Activated naive CD8-positive, alpha-beta T cell treated with anti-CD3 and anti-CD28 coated beads for 36 hours (primary cell): Measurements from ENCODE around the gene GRM8. TPM values are rescaled to one million over a fixed set of nuclear protein-coding genes. Genes with fewer than 3 reads are reported as not detected.
"Not testable (repeated sequence)": the region's sequence is repeated elsewhere in the genome, so short reads cannot be mapped to it uniquely, and the experiment has no call there.

Experiments
- DNase-seq: peaks from one replicate; pipeline ENCODE4 v3.0.0; 2021
- H3K27ac Mint-ChIP-seq: one replicate; pipeline ENCODE4 v1.8.0; 2022; ENCODE audit warnings: mild to moderate bottlenecking, moderate library complexity, mixed read lengths
- H3K27me3 Mint-ChIP-seq: one replicate; pipeline ENCODE4 v1.8.0; 2022; ENCODE audit warnings: mild to moderate bottlenecking, mixed read lengths
- H3K36me3 Mint-ChIP-seq: one replicate; pipeline ENCODE4 v1.8.0; 2021; ENCODE audit warnings: mild to moderate bottlenecking, mixed read lengths
- H3K4me1 Mint-ChIP-seq: one replicate; pipeline ENCODE4 v1.8.0; 2021; ENCODE audit warnings: mixed read lengths
- H3K4me3 Mint-ChIP-seq: one replicate; pipeline ENCODE4 v1.8.0; 2022; ENCODE audit warnings: mild to moderate bottlenecking, moderate library complexity, mixed read lengths
- H3K9me3 Mint-ChIP-seq: one replicate; pipeline ENCODE4 v1.8.0; 2022; ENCODE audit warnings: mixed read lengths
- total RNA-seq, 2 experiments: library from RNA; stranded (reverse); gene quantifications; one replicate each; pipeline ENCODE4 v1.2.3, GENCODE V29; 2021

The GRM8 gene
- total RNA-seq, 2 experiments from 2014 or later = not detected

- not testable (repeated sequence) for DNase-seq, H3K36me3 Mint-ChIP-seq, H3K4me1 Mint-ChIP-seq, H3K27ac Mint-ChIP-seq, H3K4me3 Mint-ChIP-seq, H3K9me3 Mint-ChIP-seq
- peaks cover 25% of the 10 kb centered on the region for H3K27me3 Mint-ChIP-seq
Measured at GRCh38 chr7:126901041-126901765, 351.5 kb downstream of the GRM8 start.

- not testable (repeated sequence) for H3K4me3 Mint-ChIP-seq, H3K9me3 Mint-ChIP-seq, DNase-seq, H3K27me3 Mint-ChIP-seq, H3K27ac Mint-ChIP-seq, H3K36me3 Mint-ChIP-seq, H3K4me1 Mint-ChIP-seq
Measured at GRCh38 chr7:126887980-126888379, 364.8 kb downstream of the GRM8 start.

DNA sequence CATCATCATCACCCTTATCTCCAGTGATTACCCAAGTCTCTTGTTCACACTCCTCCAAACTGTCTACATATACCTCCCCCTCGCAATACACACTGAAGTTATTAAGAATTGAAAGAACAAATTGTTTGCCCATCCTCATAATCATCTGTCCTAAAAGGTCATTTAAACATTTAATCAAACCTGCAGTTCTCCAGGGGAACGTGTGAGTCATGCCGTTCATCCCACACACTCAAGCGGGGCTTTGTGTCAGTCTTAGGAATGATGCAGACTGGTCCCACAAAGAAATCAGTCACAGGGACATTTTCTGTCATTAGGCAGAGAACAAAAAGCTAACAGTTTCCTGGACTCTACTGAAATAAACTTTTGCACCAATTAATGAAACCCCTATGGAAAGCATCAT lies 365.2 kb downstream of the GRM8 start:
- not testable (repeated sequence) for DNase-seq, H3K9me3 Mint-ChIP-seq, H3K4me3 Mint-ChIP-seq, H3K27ac Mint-ChIP-seq, H3K4me1 Mint-ChIP-seq, H3K27me3 Mint-ChIP-seq, H3K36me3 Mint-ChIP-seq

DNA sequence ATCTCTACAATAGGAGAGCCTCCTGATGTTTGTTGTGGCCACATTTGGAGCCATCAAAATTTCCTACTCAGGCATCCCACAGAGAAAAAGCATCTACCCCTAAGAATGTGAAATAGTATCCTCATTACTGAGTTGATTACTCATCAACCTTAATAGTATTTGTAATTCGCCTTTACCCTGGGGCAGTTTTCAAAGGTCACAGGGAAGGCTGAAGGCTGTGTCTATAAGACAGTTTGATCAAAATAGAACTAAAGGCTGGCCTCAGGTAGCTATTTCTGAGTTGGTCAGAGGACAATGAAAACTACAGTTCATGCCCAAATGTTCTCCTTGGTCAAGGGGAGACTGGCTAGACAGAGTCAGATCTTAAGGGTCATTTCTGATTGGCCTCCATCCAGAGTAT lies 370.0 kb downstream of the GRM8 start:
- H3K27me3 Mint-ChIP-seq, DNase-seq, H3K4me1 Mint-ChIP-seq, H3K27ac Mint-ChIP-seq, H3K36me3 Mint-ChIP-seq, H3K4me3 Mint-ChIP-seq, H3K9me3 Mint-ChIP-seq: not testable (repeated sequence)

DNA sequence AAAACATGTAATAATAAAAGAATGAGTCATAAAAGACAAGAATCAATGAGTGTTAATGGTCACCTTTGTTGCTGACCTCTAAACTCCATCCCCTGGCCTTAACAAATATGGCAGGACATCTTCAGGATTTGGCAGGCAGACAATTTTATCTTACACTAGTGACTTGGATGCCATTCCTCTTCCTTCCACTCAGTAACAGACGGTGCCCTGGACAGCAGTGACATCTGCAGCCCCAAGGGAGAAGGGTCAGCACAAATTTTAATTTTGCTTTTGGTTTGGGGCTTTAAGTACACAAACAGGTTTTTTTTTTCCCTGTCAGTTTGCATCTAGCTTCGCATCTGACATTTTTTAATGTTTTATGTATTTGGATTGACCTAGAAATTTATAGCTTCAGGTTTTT lies 370.8 kb downstream of the GRM8 start:
- DNase-seq, H3K27me3 Mint-ChIP-seq, H3K4me3 Mint-ChIP-seq, H3K27ac Mint-ChIP-seq, H3K36me3 Mint-ChIP-seq, H3K9me3 Mint-ChIP-seq, H3K4me1 Mint-ChIP-seq: not testable (repeated sequence)

DNA sequence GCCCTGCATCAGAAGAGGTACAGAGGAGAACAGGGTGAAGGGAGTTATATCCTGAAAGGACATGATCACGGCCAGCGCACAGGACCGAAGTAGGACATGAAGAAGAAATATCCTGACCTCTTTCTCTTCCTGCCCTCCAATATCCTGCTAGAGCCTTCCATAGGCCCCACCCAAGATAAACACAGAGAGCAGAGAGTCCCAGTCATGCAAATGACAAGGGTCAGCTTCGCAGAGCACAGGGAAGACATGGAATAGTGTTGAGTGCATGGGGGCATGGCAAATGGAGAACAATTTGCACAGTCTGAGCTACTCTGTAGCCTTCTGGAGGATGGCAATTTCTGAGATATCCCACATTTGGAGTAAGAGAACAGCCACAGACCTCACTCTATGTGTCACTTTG lies 371.4 kb downstream of the GRM8 start:
- Mint-ChIP-seq H3K4me1 (no peaks in the 10 kb centered on the region), H3K9me3 (no peaks in the 10 kb centered on the region), H3K36me3 (no peaks in the 10 kb centered on the region), H3K27me3 (peaks cover 3% of the 10 kb centered on the region), H3K4me3 (no peak overlapping the region), H3K27ac (no peak overlapping the region)
- no peak for DNase-seq

- not testable (repeated sequence) for H3K9me3 Mint-ChIP-seq, H3K4me3 Mint-ChIP-seq, H3K27ac Mint-ChIP-seq, DNase-seq, H3K27me3 Mint-ChIP-seq, H3K36me3 Mint-ChIP-seq, H3K4me1 Mint-ChIP-seq
Measured at GRCh38 chr7:126876536-126876935, 376.2 kb downstream of the GRM8 start.

GRCh38 chr7:126856691-126857291 lies 395.9 kb downstream of the GRM8 start:
- H3K4me3 Mint-ChIP-seq = no peak overlapping the region
- peaks cover 3% of the 10 kb centered on the region for H3K27me3 Mint-ChIP-seq

DNA sequence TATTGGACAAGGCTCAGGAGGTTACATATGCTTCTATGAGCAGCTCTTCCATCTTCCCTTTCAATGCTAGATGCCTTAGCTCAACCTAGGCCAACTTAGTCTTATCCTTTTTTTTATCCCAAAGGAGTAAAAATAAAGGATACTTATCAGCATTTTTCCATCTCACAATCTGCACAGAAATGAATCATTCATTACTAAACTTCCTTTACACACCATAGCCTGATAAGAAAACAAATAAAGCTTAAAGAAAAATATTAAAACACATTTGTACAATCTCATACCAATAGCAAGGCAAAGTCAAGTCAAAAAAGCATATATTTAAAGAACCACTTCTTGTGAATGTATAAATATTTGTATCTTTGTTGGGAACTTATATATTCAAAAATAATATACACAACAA lies 407.4 kb downstream of the GRM8 start:
- no peak for DNase-seq
- no peaks in the 10 kb centered on the region for H3K9me3 Mint-ChIP-seq
- no peak overlapping the region for H3K27ac Mint-ChIP-seq
- no peak overlapping the region for H3K4me3 Mint-ChIP-seq
- H3K27me3 Mint-ChIP-seq = peaks cover 4% of the 10 kb centered on the region
- no peaks in the 10 kb centered on the region for H3K4me1 Mint-ChIP-seq
- H3K36me3 Mint-ChIP-seq = peaks cover 1% of the 10 kb centered on the region

More at GRCh38 chr7:126856691-126857291, 395.9 kb downstream of the GRM8 start:
- Mint-ChIP-seq H3K4me1 (no peaks in the 10 kb centered on the region), H3K36me3 (no peaks in the 10 kb centered on the region), H3K9me3 (no peaks in the 10 kb centered on the region), H3K27ac (no peak overlapping the region)
- no peak for DNase-seq

- no peak overlapping the region for H3K4me3 Mint-ChIP-seq
- DNase-seq = no peak
- H3K4me1 Mint-ChIP-seq = no peaks in the 10 kb centered on the region
- H3K36me3 Mint-ChIP-seq = peaks cover 1% of the 10 kb centered on the region
- H3K27ac Mint-ChIP-seq = no peak overlapping the region
- no peaks in the 10 kb centered on the region for H3K9me3 Mint-ChIP-seq
- H3K27me3 Mint-ChIP-seq = peaks cover 4% of the 10 kb centered on the region
Measured at GRCh38 chr7:126843883-126844282, 408.9 kb downstream of the GRM8 start.

DNA sequence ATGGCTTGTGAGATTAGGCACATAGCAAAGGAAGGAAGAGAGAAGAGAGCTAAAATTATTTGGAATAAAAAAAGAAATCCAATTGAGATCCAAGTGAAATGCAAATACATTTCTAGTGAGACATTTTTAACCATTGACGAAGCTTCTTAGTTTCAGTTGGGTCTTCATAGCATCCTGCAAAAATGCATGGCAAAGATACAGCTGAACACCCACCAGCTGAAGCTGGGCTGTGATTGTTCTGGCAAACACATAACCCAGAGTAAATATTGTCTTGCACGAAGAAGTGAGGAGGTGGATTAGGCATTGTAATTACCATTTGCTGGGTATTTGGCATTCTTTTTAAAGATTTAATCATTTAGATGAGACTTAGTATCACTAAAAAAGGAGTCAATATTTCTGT lies 409.4 kb downstream of the GRM8 start:
- Mint-ChIP-seq H3K4me3 (no peak overlapping the region), H3K27ac (no peak overlapping the region), H3K9me3 (no peaks in the 10 kb centered on the region), H3K27me3 (peaks cover 4% of the 10 kb centered on the region), H3K4me1 (peaks cover 3% of the 10 kb centered on the region), H3K36me3 (peaks cover 1% of the 10 kb centered on the region)
- DNase-seq = no peak

- DNase-seq = no peak
- Mint-ChIP-seq H3K27me3 (peaks cover 4% of the 10 kb centered on the region), H3K4me3 (no peak overlapping the region), H3K36me3 (peaks cover 1% of the 10 kb centered on the region), H3K27ac (no peak overlapping the region), H3K9me3 (no peaks in the 10 kb centered on the region), H3K4me1 (peaks cover 3% of the 10 kb centered on the region)
Measured at GRCh38 chr7:126842451-126842850, 410.3 kb downstream of the GRM8 start.

GRCh38 chr7:126840869-126841268 lies 411.9 kb downstream of the GRM8 start:
- Mint-ChIP-seq H3K27me3 (peaks cover 4% of the 10 kb centered on the region), H3K27ac (no peak overlapping the region), H3K36me3 (peaks cover 1% of the 10 kb centered on the region), H3K9me3 (no peaks in the 10 kb centered on the region), H3K4me3 (no peak overlapping the region), H3K4me1 (peaks cover 3% of the 10 kb centered on the region)
- no peak for DNase-seq

- Mint-ChIP-seq H3K9me3 (no peaks in the 10 kb centered on the region), H3K4me1 (peaks cover 3% of the 10 kb centered on the region), H3K27ac (no peak overlapping the region), H3K4me3 (no peak overlapping the region), H3K36me3 (peaks cover 1% of the 10 kb centered on the region), H3K27me3 (no peaks in the 10 kb centered on the region)
- no peak for DNase-seq
Measured at GRCh38 chr7:126839624-126840023, 413.1 kb downstream of the GRM8 start.

DNA sequence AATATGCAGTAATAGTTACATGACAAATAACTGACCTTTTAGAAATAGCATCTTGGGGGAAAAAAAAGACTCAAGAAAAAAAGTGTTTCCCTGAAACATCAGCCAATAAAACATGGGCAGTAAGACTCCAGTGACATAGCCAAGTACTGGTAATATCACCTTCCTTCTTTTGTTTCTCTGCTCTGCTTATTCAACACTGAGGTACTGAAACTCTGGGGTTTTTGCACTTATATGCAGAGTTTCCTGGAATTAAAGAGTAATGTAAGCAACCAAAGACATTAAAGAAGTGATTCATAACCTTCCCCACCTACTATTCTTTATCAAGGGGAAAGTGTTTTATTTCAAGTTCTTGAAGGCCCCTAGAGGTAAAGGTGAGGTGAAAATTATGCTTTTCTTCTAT lies 414.5 kb downstream of the GRM8 start:
- Mint-ChIP-seq H3K4me3 (no peak overlapping the region), H3K9me3 (no peaks in the 10 kb centered on the region), H3K4me1 (peaks cover 3% of the 10 kb centered on the region), H3K27ac (no peak overlapping the region), H3K27me3 (no peaks in the 10 kb centered on the region), H3K36me3 (peaks cover 1% of the 10 kb centered on the region)
- DNase-seq = no peak

GRCh38 chr7:126831241-126831640 lies 421.5 kb downstream of the GRM8 start:
- H3K4me3 Mint-ChIP-seq, H3K36me3 Mint-ChIP-seq, H3K27ac Mint-ChIP-seq: not testable (repeated sequence)

More at GRCh38 chr7:126831241-126831640, 421.5 kb downstream of the GRM8 start:
- DNase-seq, H3K4me1 Mint-ChIP-seq, H3K27me3 Mint-ChIP-seq, H3K9me3 Mint-ChIP-seq: not testable (repeated sequence)
